Ovary (tissue), 10 donors: ENCODE data around the gene MTFR2. TPM values are rescaled to one million over a fixed set of nuclear protein-coding genes. Genes with fewer than 3 reads are reported as not detected.
A peak's percentile ranks its signal among the peaks of the same experiment; 100 is the strongest.

Experiments
- DNase-seq, 5 donors: peaks; one replicate each; pipeline ENCODE4 v3.0.0-alpha.2; 2019 to 2020
- H3K27ac ChIP-seq, 2 donors: fragments of 200-600 bp; one replicate each; pipeline versions ENCODE4 v1.5.1 to v1.8.0; 2019 to 2022
- H3K27me3 ChIP-seq: fragments of 200-600 bp; one replicate; pipeline ENCODE4 v1.8.0; 2022
- H3K36me3 ChIP-seq: fragments of 200-600 bp; sonication (generic); one replicate; pipeline ENCODE4 v1.5.1; 2019
- H3K4me1 ChIP-seq: one replicate; pipeline ENCODE4 v1.8.1; 2013; ENCODE audit warnings: mild to moderate bottlenecking, moderate library complexity; ENCODE audit not compliant: insufficient read depth
- H3K4me3 ChIP-seq: fragments of 200-600 bp; sonication (generic); one replicate; pipeline ENCODE4 v1.5.1; 2017
- H3K9me3 ChIP-seq, 2 donors: fragments of 200-600 bp in 1 of 2; sonication (generic) in 1 of 2; one replicate each; pipeline versions ENCODE4 v1.5.1 to v1.8.1; 2013 to 2019; ENCODE audit warnings: mild to moderate bottlenecking in 1 of 2, moderate library complexity in 1 of 2
- CTCF ChIP-seq, 3 donors: fragments of 450-650 bp in 2 of 3; fragments of 200-600 bp in 1 of 3; IDR thresholded peaks; one replicate each; pipeline versions ENCODE4 v1.5.1 to v1.8.0; 2016 to 2022; ENCODE audit warnings: antibody characterized with exemption in 3 of 3, mild to moderate bottlenecking in 1 of 3
- EP300 ChIP-seq: sonication (generic); formaldehyde crosslinking; IDR thresholded peaks from one replicate; pipeline ENCODE4 v1.6.1; 2017; ENCODE audit warnings: antibody characterized with exemption
- POLR2A ChIP-seq: fragments of 450-650 bp; IDR thresholded peaks from one replicate; pipeline ENCODE4 v1.6.1; 2017; ENCODE audit warnings: antibody characterized with exemption, mild to moderate bottlenecking, moderate library complexity
- WGBS, 3 donors: extraction: QIAGEN DNeasy Blood & Tissue Kit in 1 of 3; methylation state at CpG; one replicate each; pipeline versions ENCODE4 v1.1.5 to v1.1.7; 2013 to 2017; 5-methylcytosine and 5-hydroxymethylcytosine counted together
- intact Hi-C, 4 donors: fragments of 100-400 bp; cut with DNase I; formaldehyde crosslinking; loops; one replicate each; pipeline versions ENCODE4 v1.11.0 to v1.15.1; 2022 to 2023
- long read RNA-seq, 3 donors: library from polyadenylated mRNA in 2 of 3; unstranded in 2 of 3; transcript quantifications; one replicate each; pipeline ENCODE4 v2.0.0 and lab custom pipeline, GENCODE V29; 2021 to 2026
- polyA plus RNA-seq, 2 donors: library from polyadenylated mRNA; stranded (reverse); fragments of 200-250 nt in 1 of 2; fragments of 350-450 nt in 1 of 2; fragmentation: Illumina TruSeq in 1 of 2; extraction: RNeasy Lipid Tissue Mini Kit (QIAGEN cat#74804) in 1 of 2; gene quantifications; one replicate each; pipeline ENCODE4 v1.2.3, GENCODE V29; 2013 to 2014
- total RNA-seq, 7 donors: library from RNA; depleted of rRNA in 2 of 7; stranded (reverse); fragments of >200 nt in 2 of 7; fragmentation: NEBNext Ultra II Directional in 3 of 7; extraction: Animal tissue kit (Norgen Biotek cat#: 25700) in 3 of 7; gene quantifications; one replicate each; pipeline versions ENCODE4 v1.1.0 to v1.2.4, GENCODE V29; 2016 to 2023
- donor health status: DM: no; HTN: no; CAD: no; lungs with moderate emphysema.
- donor health status: DM: no; HTN: no; CAD: no.
- donor health status: Bipolar disorder and iron deficiency.
- donor health status: DM: yes; HTN: yes; CAD: no.
- donor health status: DM: no; HTN: no; CAD: no.
- donor health status: DM: yes; HTN: yes; CAD: no.

The MTFR2 gene
- total RNA-seq = under 1 TPM in 4 of 7 donors, not detected in 3; 0.25 to 0.60 (median 0.43) TPM
- polyA plus RNA-seq = under 1 TPM; 0.35 to 0.75 TPM
- long read RNA-seq, donor 1 = 0 reads
- long read RNA-seq, donor 2, partial matches to known transcripts = 0 of 3 reads
- long read RNA-seq, donor 2, other reads (novel, unspliced or antisense) = 0 of 3 reads
- long read RNA-seq, donor 3 = 0 reads

GRCh38 chr6:136249811-136250685 lies at the start of gene MTFR2:
MTFR2 (minus strand) TSS chr6:136250311; CDS start chr6:136249099, 1,212 bp downstream.
- Histone ChIP-seq H3K4me1 (peaks cover 3% of the 10 kb centered on the region), H3K27ac (no peak within 1 kb of the TSS), H3K9me3 (no peaks in the 10 kb centered on the region), H3K27me3 (no peaks in the 10 kb centered on the region), H3K4me3 (peak within 1 kb of the TSS; percentile 60), H3K36me3 (no peaks in the 10 kb centered on the region)
- intact Hi-C loops = no loop called here
- peak; percentile 91 to 95 (median 92) for DNase-seq
- TF ChIP-seq POLR2A = no peak
- no peak for TF ChIP-seq EP300
- TF ChIP-seq CTCF (IDR thresholded peaks at IDR 0.05) = no peak
- WGBS, 3 donors = 0% methylated on average over 59 of the region's 59 CpGs

- intact Hi-C loops = no loop called here
- no peaks in the 10 kb centered on the region for H3K27me3 ChIP-seq
- H3K9me3 ChIP-seq = no peaks in the 10 kb centered on the region
- 86 to 95% (median 92%) methylated on average over 3 of the region's 3 CpGs for WGBS, 3 donors
- no peak overlapping the region for H3K4me3 ChIP-seq
- DNase-seq = no peak
- no peaks in the 10 kb centered on the region for H3K36me3 ChIP-seq
- no peaks in the 10 kb centered on the region for H3K4me1 ChIP-seq
- TF ChIP-seq POLR2A = no peak
- TF ChIP-seq CTCF (IDR thresholded peaks at IDR 0.05) = no peak
- TF ChIP-seq EP300 = no peak
- no peak overlapping the region for H3K27ac ChIP-seq
These were observed 44.5 kb upstream of the MTFR2 start for GRCh38 chr6:136294621-136295020.

GRCh38 chr6:136290410-136291010 lies 40.4 kb upstream of the MTFR2 start:
- intact Hi-C loops = no loop called here
- TF ChIP-seq POLR2A (no peak), EP300 (peak; percentile 4), CTCF (IDR thresholded peaks at IDR 0.05) (no peak)
- H3K9me3 ChIP-seq = no peaks in the 10 kb centered on the region
- peak; percentile 65 to 83 (median 76) for DNase-seq
- peaks cover 9% of the 10 kb centered on the region for H3K4me1 ChIP-seq
- H3K27me3 ChIP-seq = no peaks in the 10 kb centered on the region
- H3K36me3 ChIP-seq = no peaks in the 10 kb centered on the region
- peak overlapping the region; percentile 63 for H3K4me3 ChIP-seq
- 0 to 1% (median 1%) methylated on average over 22 of the region's 22 CpGs for WGBS, 3 donors
- H3K27ac ChIP-seq = peak overlapping the region; percentile 86 to 100

- peaks cover 9% of the 10 kb centered on the region for H3K4me1 ChIP-seq
- H3K4me3 ChIP-seq = peak within 1 kb of the TSS; percentile 98
- no peaks in the 10 kb centered on the region for H3K27me3 ChIP-seq
- H3K9me3 ChIP-seq = no peaks in the 10 kb centered on the region
- H3K27ac ChIP-seq = peak within 1 kb of the TSS; percentile 97 to 100
- peak; percentile 100 for DNase-seq
- intact Hi-C loops = loop anchor here in 1 of 4 donors (2.0 kb wide), 1 partner anchor 791 kb away; no protein-coding TSS in a partner anchor
- H3K36me3 ChIP-seq = no peaks in the 10 kb centered on the region
- WGBS, 3 donors = 0 to 1% (median 0%) methylated on average over 59 to 60 of the region's 60 CpGs
- TF ChIP-seq EP300 = peak; percentile 99
- TF ChIP-seq POLR2A = peak; percentile 99
- TF ChIP-seq CTCF (IDR thresholded peaks at IDR 0.05) = peak in 1 of 3 donors; percentile 11
These were observed 39.7 kb upstream of the MTFR2 start, which contains the start of gene BCLAF1 for GRCh38 chr6:136289579-136290409. BCLAF1 (minus strand) TSS chr6:136289846; CDS start chr6:136279866, 9,980 bp downstream.
